Uterus (tissue), 2 donors: Measurements from ENCODE around the gene NUMB.

Experiments used
- CTCF ChIP-seq, 4 experiments: fragments of 200-600 bp in 2 of 4; fragments of 450-650 bp in 2 of 4; sonication (generic) in 2 of 4; IDR thresholded peaks; one replicate each; pipeline ENCODE4 v1.5.1; 2016 to 2019; ENCODE audit warnings: antibody characterized with exemption in 4 of 4, mild to moderate bottlenecking in 2 of 4, moderate library complexity in 1 of 4
- POLR2A ChIP-seq, 2 donors: fragments of 450-650 bp; IDR thresholded peaks; one replicate each; pipeline ENCODE4 v1.6.1; 2016; ENCODE audit warnings: antibody characterized with exemption in 2 of 2, mild to moderate bottlenecking in 1 of 2, moderate library complexity in 1 of 2

- no peak for TF ChIP-seq POLR2A (IDR thresholded peaks at IDR 0.05)
- TF ChIP-seq CTCF (IDR thresholded peaks at IDR 0.05): no peak
These were observed 19.4 kb upstream of the NUMB start for GRCh38 chr14:73477618-73478266.
